AG04449 (cell line): ENCODE data around the gene FAAP20.
A peak's percentile ranks its signal among the peaks of the same experiment; 100 is the strongest.

ENCODE experiments used
- CTCF ChIA-PET: fragments of 350-600 bp; formaldehyde crosslinking; extraction: SDS; loops from one replicate; lab custom pipeline; 2021; ENCODE audit warnings: antibody characterized with exemption; lab: Yijun Ruan, JAX
- POLR2A ChIA-PET: fragments of 400-600, 350-600 bp; formaldehyde crosslinking; extraction: SDS; loops from one replicate; lab custom pipeline; 2020; ENCODE audit warnings: antibody characterized with exemption, inconsistent platforms; lab: Yijun Ruan, JAX
- DNase-seq: peaks from one replicate; pipeline ENCODE4 v3.0.0-alpha.2; 2010; ENCODE audit warnings: low read depth, low spot score
- H3K4me3 ChIP-seq: 2 replicates; pipeline ENCODE4 v1.5.1; 2011; ENCODE audit warnings: low read depth, mild to moderate bottlenecking, control low read depth, low read length
- CTCF ChIP-seq: IDR thresholded peaks from one replicate; pipeline ENCODE4 v1.5.1; 2011; ENCODE audit warnings: mild to moderate bottlenecking, moderate library complexity, low read length, control low read depth, inconsistent platforms; ENCODE audit not compliant: insufficient read depth; ENCODE audit errors: missing control alignments

FAAP20 gene

DNA sequence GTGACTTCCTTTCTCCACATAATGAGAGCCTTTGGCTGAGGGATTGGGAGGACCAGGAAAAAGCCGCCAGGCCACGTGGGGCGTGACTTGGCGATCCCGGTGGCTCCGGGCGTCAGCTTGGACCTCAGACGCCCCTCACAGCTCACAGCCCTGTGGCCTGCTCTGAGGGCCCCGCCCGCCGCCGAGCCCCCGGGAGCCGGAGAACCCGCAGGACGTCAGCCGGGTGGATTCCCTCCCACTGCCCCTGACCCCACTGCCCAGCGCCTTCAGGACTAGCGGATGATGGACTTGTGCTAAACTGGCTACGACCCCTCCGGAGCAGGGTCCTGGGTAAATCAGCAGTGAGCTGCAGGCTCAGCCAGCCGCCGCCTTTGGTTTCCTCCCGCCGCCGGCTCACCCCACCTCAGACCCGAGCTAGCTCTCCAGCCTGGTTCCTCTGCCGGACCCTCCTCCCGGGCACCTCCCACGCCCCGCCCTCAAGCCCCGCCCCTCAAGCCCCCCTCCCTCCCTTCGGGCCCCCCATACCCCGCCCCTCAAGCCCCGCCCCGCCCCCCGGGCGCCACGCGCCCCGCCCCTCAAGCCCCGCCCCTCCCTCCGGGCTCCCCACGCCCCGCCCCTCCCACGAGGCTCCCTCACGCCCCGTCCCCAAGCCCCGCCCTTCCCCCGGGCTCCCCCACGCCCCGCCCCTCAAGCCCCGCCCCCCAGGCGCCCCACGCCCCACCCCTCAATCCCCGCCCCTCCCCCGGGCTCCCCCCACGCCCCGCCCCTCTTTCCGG is 10.0 kb upstream of the FAAP20 start:
- DNase-seq = no peak
- no peak for TF ChIP-seq CTCF
- POLR2A ChIA-PET = interaction anchor here (0.6 to 1.4 kb wide), 9 partner anchors 9 to 195 kb away, joined by 3 to 7 read pairs (median 3); partner anchors contain the start of genes MORN1 and RER1
- CTCF ChIA-PET = interaction anchor here (1.5 to 26.3 kb wide), 4 partner anchors 9 to 180 kb away, joined by 4 to 891 read pairs (median 17); partner anchors contain the start of genes FAAP20, MORN1 and RER1
- peak overlapping the region; percentile 61 for H3K4me3 ChIP-seq

DNA sequence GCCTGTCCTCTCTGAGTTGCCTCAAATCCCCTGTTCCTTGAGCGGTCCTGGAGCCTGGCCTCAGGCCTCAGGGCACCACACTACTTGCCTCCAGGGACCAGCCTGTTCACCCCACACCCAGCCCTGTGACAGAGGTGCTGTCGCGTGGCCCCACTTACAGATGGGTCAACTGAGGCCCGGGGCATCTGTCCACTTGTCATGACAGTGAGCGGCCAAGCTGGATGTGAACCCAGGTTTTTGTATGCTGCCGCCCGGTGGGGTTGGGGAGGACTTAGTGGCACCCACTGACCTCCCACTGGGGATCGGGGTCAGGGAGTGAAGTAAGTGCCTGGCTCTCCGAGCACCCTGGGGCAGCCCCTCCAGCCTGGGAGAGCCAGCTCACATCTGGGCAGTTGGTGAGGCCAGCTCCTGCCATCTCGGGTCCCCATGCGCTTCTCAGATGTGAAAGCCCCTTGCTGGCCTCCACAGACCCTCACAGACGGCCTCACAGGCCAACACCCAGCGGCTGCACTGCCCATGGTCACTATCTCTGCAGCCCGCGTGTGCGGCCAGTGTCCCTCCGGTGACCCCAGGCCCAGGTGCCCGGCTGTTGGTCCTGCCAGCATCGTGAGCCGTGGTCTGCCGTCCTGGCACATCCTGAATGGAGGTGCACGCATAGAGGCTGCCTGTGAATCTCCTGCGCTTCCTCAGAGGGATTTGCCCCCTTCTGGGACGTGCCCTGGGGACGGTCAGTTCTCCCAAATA is 9.3 kb upstream of the FAAP20 start:
- ChIA-PET CTCF (interaction anchor here (0.7 to 26.3 kb wide), 5 partner anchors 8 to 181 kb away, joined by 3 to 891 read pairs (median 5); partner anchors contain the start of genes FAAP20, MORN1 and RER1), POLR2A (interaction anchor here (0.6 to 1.4 kb wide), 4 partner anchors 9 to 195 kb away, joined by 3 to 4 read pairs (median 3); no protein-coding TSS in a partner anchor)
- H3K4me3 ChIP-seq = peak overlapping the region; percentile 61
- DNase-seq = no peak
- no peak for TF ChIP-seq CTCF

DNA sequence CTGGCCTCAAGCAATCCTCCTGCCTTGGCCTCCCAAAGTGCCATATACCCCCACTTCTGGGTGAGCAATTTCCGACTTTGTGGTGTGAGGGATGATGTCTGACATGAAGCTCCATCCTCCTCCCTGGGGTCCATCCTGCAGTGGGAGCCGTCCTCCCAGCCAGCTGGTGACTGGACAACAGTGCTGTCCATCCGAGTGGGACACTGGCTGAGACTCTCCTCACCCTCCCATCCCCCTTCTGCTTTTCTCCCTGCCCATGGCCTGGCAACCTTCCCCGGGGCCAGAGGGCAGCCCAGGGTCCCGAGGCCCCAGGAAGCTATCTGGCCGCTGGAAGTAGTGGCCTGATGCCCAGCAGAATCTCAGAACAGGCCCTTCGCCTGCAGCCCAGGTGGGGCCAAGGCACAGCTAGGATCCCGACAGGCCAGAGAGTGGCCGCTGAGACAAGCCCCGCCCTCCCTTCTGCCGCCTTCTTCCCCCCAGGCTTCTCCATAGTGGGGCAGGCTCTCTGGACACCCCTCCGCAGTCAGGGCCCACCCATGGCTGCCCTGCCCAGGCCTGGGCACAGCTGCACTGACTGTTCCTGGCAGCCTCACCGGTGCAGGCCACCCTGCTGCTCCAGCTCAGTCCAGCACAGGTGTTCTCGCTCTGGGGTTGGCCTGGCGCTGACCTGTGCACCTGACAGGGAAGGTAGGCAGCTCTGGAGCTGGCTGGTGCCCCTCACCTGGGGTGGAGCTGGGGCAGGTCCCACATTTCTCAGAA is 8.4 kb upstream of the FAAP20 start:
- CTCF ChIA-PET = interaction anchor here (0.7 to 26.3 kb wide), 4 partner anchors 7 to 182 kb away, joined by 3 to 891 read pairs (median 17); partner anchors contain the start of genes FAAP20, MORN1 and RER1

DNA sequence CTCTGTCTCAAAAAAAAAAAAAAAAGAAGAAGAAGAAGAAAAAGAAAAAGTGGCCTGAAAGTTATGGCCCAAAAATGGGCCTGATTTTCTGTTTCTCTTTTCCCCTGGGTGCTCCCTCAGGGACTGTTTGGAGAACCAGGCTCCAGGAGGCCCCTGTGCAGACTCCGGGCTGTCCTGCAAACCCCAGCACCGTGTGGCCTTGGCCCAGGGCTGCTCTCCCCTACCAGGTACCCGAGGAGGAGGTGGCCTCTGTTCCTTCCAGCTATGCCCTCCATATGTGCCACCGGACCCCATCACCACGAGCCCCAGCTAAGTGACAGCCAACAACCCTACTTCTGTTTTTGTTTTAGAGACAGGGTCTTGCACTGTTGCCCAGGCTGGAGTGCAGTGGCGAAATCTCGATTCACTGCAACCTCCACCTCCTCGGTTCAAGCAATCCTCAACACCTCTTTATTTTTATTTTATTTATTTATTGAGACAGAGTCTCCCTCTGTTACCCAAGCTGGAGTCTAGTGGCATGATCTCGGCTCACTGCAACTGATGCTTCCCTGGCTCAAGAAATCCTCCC is 7.5 kb upstream of the FAAP20 start:
- ChIA-PET POLR2A (no interaction called here), CTCF (interaction anchor here (26.3 kb wide), 1 partner anchor 182 kb away, joined by 891 read pairs; the partner anchor contains the start of genes MORN1 and RER1)
- H3K4me3 ChIP-seq = no peak overlapping the region
- DNase-seq = no peak
- no peak for TF ChIP-seq CTCF

More for the DNA sequence above, 8.4 kb upstream of the FAAP20 start:
- H3K4me3 ChIP-seq = no peak overlapping the region
- POLR2A ChIA-PET = no interaction called here
- no peak for TF ChIP-seq CTCF
- no peak for DNase-seq

GRCh38 chr1:2201062-2201461 is 6.5 kb upstream of the FAAP20 start:
- POLR2A ChIA-PET = interaction anchor here (0.8 kb wide), 1 partner anchor 190 kb away, joined by 4 read pairs; the partner anchor contains the start of genes MORN1 and RER1
- CTCF ChIA-PET = interaction anchor here (0.9 to 26.3 kb wide), 3 partner anchors 11 to 183 kb away, joined by 3 to 891 read pairs (median 3); partner anchors contain the start of genes MORN1 and RER1
- DNase-seq = no peak
- no peak for TF ChIP-seq CTCF
- H3K4me3 ChIP-seq = no peak overlapping the region
